Measurements from ENCODE around the gene PXT1.

DNA sequence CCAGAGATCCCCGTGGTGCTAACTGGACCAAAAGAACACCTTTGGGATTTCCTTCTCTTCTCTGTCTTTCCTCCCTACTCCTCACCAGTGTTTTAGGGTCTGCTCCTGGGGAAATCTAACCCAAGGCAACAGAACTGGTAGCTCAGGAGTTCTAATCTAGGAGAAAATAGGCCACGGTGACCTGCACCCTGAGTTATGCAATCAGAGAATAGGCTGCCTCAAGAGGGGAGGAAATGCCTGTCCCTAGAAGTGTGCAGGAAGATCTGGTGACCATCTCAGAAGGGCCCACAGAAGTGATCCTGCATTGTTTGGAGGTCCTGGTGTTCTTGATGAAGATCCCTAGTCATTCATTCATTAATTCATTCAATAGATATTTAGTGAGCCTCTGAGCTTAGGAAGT lies 58.6 kb downstream of the PXT1 start:
- TF ChIP-seq EZH2 (IDR thresholded peaks at IDR 0.05; ENCODE audit: borderline replicate concordance, insufficient read depth, low read depth, low read length, poor library complexity, severe bottlenecking) = no peak
- TF ChIP-seq, protein P1, sequence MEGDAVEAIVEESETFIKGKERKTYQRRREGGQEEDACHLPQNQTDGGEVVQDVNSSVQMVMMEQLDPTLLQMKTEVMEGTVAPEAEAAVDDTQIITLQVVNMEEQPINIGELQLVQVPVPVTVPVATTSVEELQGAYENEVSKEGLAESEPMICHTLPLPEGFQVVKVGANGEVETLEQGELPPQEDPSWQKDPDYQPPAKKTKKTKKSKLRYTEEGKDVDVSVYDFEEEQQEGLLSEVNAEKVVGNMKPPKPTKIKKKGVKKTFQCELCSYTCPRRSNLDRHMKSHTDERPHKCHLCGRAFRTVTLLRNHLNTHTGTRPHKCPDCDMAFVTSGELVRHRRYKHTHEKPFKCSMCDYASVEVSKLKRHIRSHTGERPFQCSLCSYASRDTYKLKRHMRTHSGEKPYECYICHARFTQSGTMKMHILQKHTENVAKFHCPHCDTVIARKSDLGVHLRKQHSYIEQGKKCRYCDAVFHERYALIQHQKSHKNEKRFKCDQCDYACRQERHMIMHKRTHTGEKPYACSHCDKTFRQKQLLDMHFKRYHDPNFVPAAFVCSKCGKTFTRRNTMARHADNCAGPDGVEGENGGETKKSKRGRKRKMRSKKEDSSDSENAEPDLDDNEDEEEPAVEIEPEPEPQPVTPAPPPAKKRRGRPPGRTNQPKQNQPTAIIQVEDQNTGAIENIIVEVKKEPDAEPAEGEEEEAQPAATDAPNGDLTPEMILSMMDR (IDR thresholded peaks at IDR 0.05) = no peak
